CD14-positive monocyte (primary cell): Measurements from ENCODE around the gene SCN9A. TPM values are rescaled to one million over a fixed set of nuclear protein-coding genes. Genes with fewer than 3 reads are reported as not detected.

ENCODE experiments used
- DNase-seq, 3 donors: peaks; one replicate each; pipeline ENCODE4 v3.0.0-alpha.2; 2011 to 2022
- H2AFZ ChIP-seq: 2 replicates; pipeline ENCODE4 v1.6.0; 2012; ENCODE audit warnings: mild to moderate bottlenecking, low read depth, low read length, inconsistent platforms; ENCODE audit not compliant: insufficient read depth, poor library complexity, severe bottlenecking
- H3K27ac ChIP-seq, 2 donors: 1 replicate in 1 of 2; 2 replicates in 1 of 2; pipeline ENCODE4 v1.5.1; 2012 to 2013; ENCODE audit warnings: low read length in 2 of 2, control low read depth in 1 of 2, inconsistent platforms in 1 of 2, low read depth in 1 of 2, mild to moderate bottlenecking in 1 of 2
- H3K27me3 ChIP-seq, 2 donors: one replicate each; pipeline versions ENCODE4 v1.6.0 to v1.6.1; 2011 to 2013; ENCODE audit warnings: low read length in 2 of 2; ENCODE audit not compliant: control insufficient read depth in 2 of 2, insufficient read depth in 2 of 2
- H3K36me3 ChIP-seq, 2 donors: replicated peaks in 1 of 2; 1 replicate in 1 of 2; 2 replicates in 1 of 2; pipeline versions ENCODE4 v1.5.1 to v1.6.1; 2012 to 2013; ENCODE audit warnings: low read length in 2 of 2, control low read depth in 1 of 2, inconsistent platforms in 1 of 2, mild to moderate bottlenecking in 1 of 2; ENCODE audit not compliant: insufficient read depth in 2 of 2, control insufficient read depth in 1 of 2
- H3K4me1 ChIP-seq, 2 donors: 1 replicate in 1 of 2; 2 replicates in 1 of 2; pipeline versions ENCODE4 v1.5.1 to v1.6.1; 2012 to 2013; ENCODE audit warnings: low read length in 2 of 2, control low read depth in 1 of 2, inconsistent platforms in 1 of 2, mild to moderate bottlenecking in 1 of 2, moderate library complexity in 1 of 2; ENCODE audit not compliant: insufficient read depth in 2 of 2, control insufficient read depth in 1 of 2
- H3K4me2 ChIP-seq: replicated peaks from 2 replicates; pipeline ENCODE3; 2012; ENCODE audit warnings: low read length, moderate library complexity, mild to moderate bottlenecking; ENCODE audit not compliant: poor library complexity, severe bottlenecking; ENCODE audit errors: extremely low read depth
- H3K4me3 ChIP-seq, 3 experiments: fragments of 200-600 bp in 1 of 3; sonication (generic) in 1 of 3; replicated peaks in 1 of 3; 1 replicate in 2 of 3; 2 replicates in 1 of 3; pipeline ENCODE4 v1.5.1; 2011 to 2013; ENCODE audit warnings: low read length in 3 of 3, mild to moderate bottlenecking in 3 of 3, control low read depth in 2 of 3, low read depth in 2 of 3, inconsistent platforms in 1 of 3, moderate library complexity in 1 of 3
- H3K79me2 ChIP-seq: 2 replicates; pipeline ENCODE4 v1.6.0; 2012; ENCODE audit warnings: mild to moderate bottlenecking, control low read depth, inconsistent platforms, low read length, moderate library complexity; ENCODE audit not compliant: insufficient read depth
- H3K9ac ChIP-seq: 2 replicates; pipeline ENCODE4 v1.6.0; 2017; ENCODE audit warnings: low read length, mild to moderate bottlenecking; ENCODE audit not compliant: insufficient read depth, poor library complexity, severe bottlenecking
- H3K9me3 ChIP-seq, 2 donors: replicated peaks in 1 of 2; 1 replicate in 1 of 2; 2 replicates in 1 of 2; pipeline versions ENCODE4 v1.5.1 to v1.6.1; 2012 to 2013; ENCODE audit warnings: low read length in 2 of 2, control low read depth in 1 of 2; ENCODE audit not compliant: control insufficient read depth in 1 of 2, insufficient read depth in 1 of 2
- H4K20me1 ChIP-seq: 2 replicates; pipeline ENCODE4 v1.6.0; 2012; ENCODE audit warnings: mild to moderate bottlenecking, low read length, control low read depth, moderate library complexity; ENCODE audit not compliant: insufficient read depth
- H3K27ac Mint-ChIP-seq, 7 donors: one replicate each; pipeline ENCODE4 v1.8.0; 2020; ENCODE audit warnings: mild to moderate bottlenecking in 7 of 7, mixed read lengths in 7 of 7, moderate library complexity in 6 of 7, inconsistent platforms in 2 of 7
- H3K27me3 Mint-ChIP-seq, 3 donors: one replicate each; pipeline ENCODE4 v1.8.0; 2021 to 2022; ENCODE audit warnings: low read depth in 3 of 3, mild to moderate bottlenecking in 3 of 3, mixed read lengths in 3 of 3, moderate library complexity in 3 of 3, inconsistent platforms in 1 of 3
- H3K36me3 Mint-ChIP-seq, 2 donors: one replicate each; pipeline ENCODE4 v1.8.0; 2020; ENCODE audit warnings: mixed read lengths in 2 of 2, inconsistent platforms in 1 of 2, mild to moderate bottlenecking in 1 of 2
- H3K4me1 Mint-ChIP-seq: one replicate; pipeline ENCODE4 v1.8.0; 2020; ENCODE audit warnings: mild to moderate bottlenecking, mixed read lengths
- H3K4me3 Mint-ChIP-seq, 2 donors: one replicate each; pipeline ENCODE4 v1.8.0; 2020; ENCODE audit warnings: mild to moderate bottlenecking in 2 of 2, mixed read lengths in 2 of 2, moderate library complexity in 1 of 2
- H3K9me3 Mint-ChIP-seq, 7 donors: one replicate each; pipeline ENCODE4 v1.8.0; 2020 to 2022; ENCODE audit warnings: mixed read lengths in 7 of 7, mild to moderate bottlenecking in 6 of 7, moderate library complexity in 6 of 7, inconsistent platforms in 2 of 7
- WGBS: methylation state at CpG from one replicate; pipeline ENCODE4 v1.1.5; 2013; ENCODE audit warnings: missing lambda C conversion rate; ENCODE audit not compliant: insufficient coverage; 5-methylcytosine and 5-hydroxymethylcytosine counted together
- intact Hi-C, 2 donors: fragments of 100-400 bp; cut with micrococcal nuclease; formaldehyde crosslinking; loops; one replicate each; pipeline versions ENCODE4 v1.15.0 to v1.15.1; 2023
- polyA plus RNA-seq, 3 donors: library from polyadenylated mRNA; depleted of rRNA in 1 of 3; unstranded in 2 of 3; stranded (reverse) in 1 of 3; fragments of 300-500 nt in 2 of 3; fragments of >200 nt in 1 of 3; fragmentation: Illumina TruSeq in 2 of 3; gene quantifications; 1 replicate in 2 of 3; 2 replicates in 1 of 3; pipeline ENCODE4 v1.2.3, GENCODE V29; 2012 to 2021
- TF ChIP-seq, protein P1 (sequence below): fragments of 200-600 bp; IDR thresholded peaks from one replicate; pipeline ENCODE4 v1.8.0; 2022; ENCODE audit warnings: antibody characterized with exemption, mild to moderate bottlenecking

SCN9A gene
- polyA plus RNA-seq, 3 donors = 0.24 to 0.67 (median 0.26) TPM

DNA sequence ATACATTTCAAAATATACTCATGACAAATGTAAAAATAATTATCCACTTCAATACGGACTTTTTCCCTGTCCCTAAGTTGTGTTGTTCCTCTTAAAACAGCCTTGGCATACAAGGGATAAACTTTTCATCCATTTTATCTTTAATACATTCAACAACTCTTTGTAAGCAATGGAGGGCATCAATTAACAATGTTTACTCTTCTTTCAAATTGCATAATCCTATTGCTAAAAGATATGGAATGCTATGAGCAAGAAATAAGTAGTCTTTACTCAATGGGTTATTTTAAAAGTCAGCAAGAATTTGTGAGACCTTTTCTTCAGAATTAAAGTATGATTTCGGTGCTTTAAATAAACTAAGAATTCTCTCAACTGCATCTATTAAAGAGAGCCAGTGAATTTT is 41.9 kb downstream of the SCN9A start:
- DNase-seq = no peak
- Mint-ChIP-seq H3K27ac (no peak overlapping the region), H3K4me1 (no peaks in the 10 kb centered on the region), H3K27me3 (peaks cover 0 to 1% (median 0%) of the 10 kb centered on the region in 3 donors), H3K9me3 (no peaks in the 10 kb centered on the region), H3K36me3 (no peaks in the 10 kb centered on the region), H3K4me3 (no peak overlapping the region)
- Histone ChIP-seq H4K20me1 (no peaks in the 10 kb centered on the region), H3K9ac (no peak overlapping the region), H2AFZ (no peak overlapping the region), H3K79me2 (no peaks in the 10 kb centered on the region), H3K4me3 (no peak overlapping the region), H3K27ac (no peak overlapping the region), H3K4me1 (no peaks in the 10 kb centered on the region), H3K9me3 (no peaks in the 10 kb centered on the region), H3K4me2 (no peak overlapping the region), H3K36me3 (no peaks in the 10 kb centered on the region), H3K27me3 (no peaks in the 10 kb centered on the region)
- intact Hi-C loops = no loop called here
- TF ChIP-seq, protein P1, sequence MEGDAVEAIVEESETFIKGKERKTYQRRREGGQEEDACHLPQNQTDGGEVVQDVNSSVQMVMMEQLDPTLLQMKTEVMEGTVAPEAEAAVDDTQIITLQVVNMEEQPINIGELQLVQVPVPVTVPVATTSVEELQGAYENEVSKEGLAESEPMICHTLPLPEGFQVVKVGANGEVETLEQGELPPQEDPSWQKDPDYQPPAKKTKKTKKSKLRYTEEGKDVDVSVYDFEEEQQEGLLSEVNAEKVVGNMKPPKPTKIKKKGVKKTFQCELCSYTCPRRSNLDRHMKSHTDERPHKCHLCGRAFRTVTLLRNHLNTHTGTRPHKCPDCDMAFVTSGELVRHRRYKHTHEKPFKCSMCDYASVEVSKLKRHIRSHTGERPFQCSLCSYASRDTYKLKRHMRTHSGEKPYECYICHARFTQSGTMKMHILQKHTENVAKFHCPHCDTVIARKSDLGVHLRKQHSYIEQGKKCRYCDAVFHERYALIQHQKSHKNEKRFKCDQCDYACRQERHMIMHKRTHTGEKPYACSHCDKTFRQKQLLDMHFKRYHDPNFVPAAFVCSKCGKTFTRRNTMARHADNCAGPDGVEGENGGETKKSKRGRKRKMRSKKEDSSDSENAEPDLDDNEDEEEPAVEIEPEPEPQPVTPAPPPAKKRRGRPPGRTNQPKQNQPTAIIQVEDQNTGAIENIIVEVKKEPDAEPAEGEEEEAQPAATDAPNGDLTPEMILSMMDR = no peak
- WGBS = 100% methylated on average over 1 of the region's 2 CpGs

DNA sequence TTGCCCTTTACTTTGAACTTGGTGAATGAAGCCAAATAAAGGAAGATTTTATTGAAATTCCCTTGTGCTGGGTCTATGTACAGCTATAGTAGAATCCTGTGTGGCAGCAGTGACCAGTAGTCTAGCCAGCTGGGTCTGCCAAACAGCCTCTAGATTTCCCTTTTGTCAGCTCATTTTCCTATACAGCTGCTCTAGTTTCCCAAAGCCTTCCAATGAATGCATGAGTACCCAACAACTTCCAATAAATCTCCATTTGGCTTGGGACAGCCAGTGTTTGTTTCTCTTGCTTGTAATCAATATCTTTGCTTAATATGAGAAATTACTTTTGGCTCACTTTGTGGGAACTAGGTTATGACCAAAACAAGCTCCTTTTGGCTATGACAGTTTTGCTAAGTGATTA is 43.6 kb downstream of the SCN9A start:
- no peaks in the 10 kb centered on the region for H3K79me2 ChIP-seq
- intact Hi-C loops = no loop called here
- Mint-ChIP-seq H3K27me3 (peaks cover 0 to 1% (median 0%) of the 10 kb centered on the region in 3 donors), H3K9me3 (no peaks in the 10 kb centered on the region), H3K4me3 (no peak overlapping the region), H3K36me3 (no peaks in the 10 kb centered on the region), H3K4me1 (no peaks in the 10 kb centered on the region), H3K27ac (no peak overlapping the region)
- no peak for DNase-seq
- no peaks in the 10 kb centered on the region for H3K9me3 ChIP-seq
- H3K9ac ChIP-seq = no peak overlapping the region
- H4K20me1 ChIP-seq = no peaks in the 10 kb centered on the region
- H3K27ac ChIP-seq = no peak overlapping the region
- H3K36me3 ChIP-seq = no peaks in the 10 kb centered on the region
- H3K4me2 ChIP-seq = no peak overlapping the region
- no peak overlapping the region for H3K4me3 ChIP-seq
- H3K27me3 ChIP-seq = no peaks in the 10 kb centered on the region
- TF ChIP-seq, protein P1 = no peak
- no peaks in the 10 kb centered on the region for H3K4me1 ChIP-seq
- no peak overlapping the region for H2AFZ ChIP-seq
